GM23338 (cell line): ENCODE results near the gene PKP2. TPM values are rescaled to one million over a fixed set of nuclear protein-coding genes. Genes with fewer than 3 reads are reported as not detected.

ENCODE experiments used
- ATAC-seq: fragments of 200-7000 bp; cut with Tn5 transposase; 3 replicates; pipeline ENCODE4 v1.9.1; 2020
- DNase-seq: peaks from one replicate; pipeline ENCODE4 v3.0.0-alpha.2; 2015; ENCODE audit warnings: low spot score
- H2AFZ ChIP-seq: fragments of 200-600 bp; sonication (generic); 2 replicates; pipeline ENCODE4 v1.8.0; 2016; ENCODE audit warnings: antibody characterized with exemption, mild to moderate bottlenecking, moderate library complexity
- H3F3A ChIP-seq: fragments of 200-600 bp; sonication (generic); replicated peaks from 2 replicates; pipeline ENCODE4 v1.8.0; 2017; ENCODE audit warnings: antibody characterized with exemption, mixed run types, low read depth
- H3K27ac ChIP-seq: fragments of 200-600 bp; sonication (generic); 2 replicates; pipeline ENCODE4 v1.6.1; 2016; ENCODE audit warnings: low read depth
- H3K27me3 ChIP-seq: fragments of 200-600 bp; sonication (generic); 2 replicates; pipeline ENCODE4 v1.8.0; 2016; ENCODE audit warnings: mild to moderate bottlenecking, mixed run types, moderate library complexity; ENCODE audit not compliant: insufficient read depth
- H3K36me3 ChIP-seq: fragments of 200-600 bp; sonication (generic); 2 replicates; pipeline ENCODE4 v1.8.0; 2016; ENCODE audit warnings: mild to moderate bottlenecking; ENCODE audit not compliant: insufficient read depth
- H3K4me1 ChIP-seq: fragments of 200-600 bp; sonication (generic); 2 replicates; pipeline ENCODE4 v1.8.0; 2016; ENCODE audit warnings: mild to moderate bottlenecking, moderate library complexity; ENCODE audit not compliant: insufficient read depth
- H3K4me2 ChIP-seq: fragments of 200-600 bp; sonication (generic); 2 replicates; pipeline ENCODE4 v1.7.1; 2017; ENCODE audit warnings: mixed run types
- H3K4me3 ChIP-seq: fragments of 200-600 bp; sonication (generic); 2 replicates; pipeline ENCODE4 v1.6.1; 2016; ENCODE audit warnings: mixed run types
- H3K79me2 ChIP-seq: fragments of 200-600 bp; sonication (generic); replicated peaks from 2 replicates; pipeline ENCODE4 v1.8.0; 2017; ENCODE audit warnings: mild to moderate bottlenecking; ENCODE audit not compliant: insufficient read depth
- H3K9me2 ChIP-seq: fragments of 200-600 bp; sonication (generic); 2 replicates; pipeline ENCODE4 v1.8.0; 2017; ENCODE audit not compliant: insufficient read depth
- H4K20me1 ChIP-seq: fragments of 200-600 bp; sonication (generic); replicated peaks from 2 replicates; pipeline ENCODE4 v1.8.0; 2017; ENCODE audit warnings: mild to moderate bottlenecking; ENCODE audit not compliant: insufficient read depth
- H3K27ac Mint-ChIP-seq: 2 replicates; pipeline ENCODE4 v1.8.0; 2020; ENCODE audit warnings: inconsistent platforms, mild to moderate bottlenecking, moderate library complexity, mixed read lengths
- H3K27me3 Mint-ChIP-seq: 3 replicates; pipeline ENCODE4 v1.8.0; 2022; ENCODE audit warnings: low read depth, mild to moderate bottlenecking, moderate library complexity, mixed read lengths, inconsistent platforms; ENCODE audit not compliant: insufficient read depth, poor library complexity
- H3K36me3 Mint-ChIP-seq: 3 replicates; pipeline ENCODE4 v1.8.0; 2021; ENCODE audit warnings: low read depth, mild to moderate bottlenecking, inconsistent platforms, moderate library complexity, mixed read lengths
- H3K4me1 Mint-ChIP-seq: 3 replicates; pipeline ENCODE4 v1.8.0; 2020; ENCODE audit warnings: mild to moderate bottlenecking, inconsistent platforms, mixed read lengths
- H3K4me3 Mint-ChIP-seq: 3 replicates; pipeline ENCODE4 v1.8.0; 2021; ENCODE audit warnings: moderate library complexity, mild to moderate bottlenecking, inconsistent platforms, mixed read lengths
- H3K9me3 Mint-ChIP-seq: 3 replicates; pipeline ENCODE4 v1.8.0; 2020; ENCODE audit warnings: moderate library complexity, mild to moderate bottlenecking, inconsistent platforms, mixed read lengths
- CREB1 ChIP-seq: fragments of 250-450 bp; sonication (Bioruptor Pico); IDR thresholded peaks from 2 replicates; pipeline ENCODE4 v1.5.0; 2020; ENCODE audit warnings: low read depth, mild to moderate bottlenecking, moderate library complexity
- EZH2 ChIP-seq: fragments of 200-600 bp; sonication (generic); IDR thresholded peaks from one replicate; pipeline ENCODE4 v1.8.0; 2017; ENCODE audit warnings: antibody characterized with exemption, mild to moderate bottlenecking, low read depth; ENCODE audit not compliant: unreplicated experiment
- EZH2phosphoT487 ChIP-seq: fragments of 200-600 bp; sonication (generic); IDR thresholded peaks from one replicate; pipeline ENCODE4 v1.8.1; 2018; ENCODE audit warnings: antibody characterized with exemption; ENCODE audit not compliant: unreplicated experiment
- JUNB ChIP-seq: IDR thresholded peaks from one replicate; pipeline ENCODE4 v1.6.1; 2016; ENCODE audit warnings: antibody characterized with exemption; ENCODE audit not compliant: unreplicated experiment
- NANOG ChIP-seq: IDR thresholded peaks from 2 replicates; pipeline ENCODE4 v1.6.1; 2016; ENCODE audit warnings: antibody characterized with exemption, borderline replicate concordance
- POLR2AphosphoS5 ChIP-seq: IDR thresholded peaks from 2 replicates; pipeline ENCODE4 v1.6.1; 2016; ENCODE audit warnings: antibody characterized with exemption, low read depth
- ZNF114 ChIP-seq: fragments of 250-450 bp; sonication (Bioruptor Pico); IDR thresholded peaks from 2 replicates; pipeline ENCODE4 v1.5.0; 2020; ENCODE audit warnings: mild to moderate bottlenecking, moderate library complexity
- polyA plus RNA-seq: library from polyadenylated mRNA; unstranded; fragments of >200 nt; fragmentation: Nextera tagmentation; extraction: Ambion mirVana; gene quantifications from 2 replicates; pipeline ENCODE4 v1.2.1, GENCODE V29; 2016
- total RNA-seq: library from RNA; depleted of rRNA; stranded (reverse); fragments of >200 nt; shearing (Covaris generic); gene quantifications from 2 replicates; pipeline ENCODE4 v1.2.3, GENCODE V29; 2014
- TF ChIP-seq, protein P1 (sequence below), 2 experiments: fragments of 200-600 bp in 1 of 2; sonication (generic) in 1 of 2; conservative IDR thresholded peaks; 2 replicates each; pipeline versions ENCODE4 v1.5.1 to v1.6.1; 2016 to 2017; ENCODE audit warnings: antibody characterized with exemption in 2 of 2, low read depth in 2 of 2, mild to moderate bottlenecking in 2 of 2, moderate library complexity in 1 of 2
- TF ChIP-seq, protein P2 (sequence below): fragments of 250-450 bp; sonication (Bioruptor Pico); IDR thresholded peaks from 2 replicates; pipeline ENCODE4 v1.5.0; 2020; ENCODE audit warnings: mild to moderate bottlenecking, moderate library complexity
- TF ChIP-seq, protein P3 (sequence below): IDR thresholded peaks from 2 replicates; pipeline ENCODE4 v1.6.1; 2016; ENCODE audit warnings: antibody characterized with exemption

PKP2 gene
- total and polyA plus RNA-seq, 2 experiments from 2014 or later = 24.6 to 47.6 TPM

DNA sequence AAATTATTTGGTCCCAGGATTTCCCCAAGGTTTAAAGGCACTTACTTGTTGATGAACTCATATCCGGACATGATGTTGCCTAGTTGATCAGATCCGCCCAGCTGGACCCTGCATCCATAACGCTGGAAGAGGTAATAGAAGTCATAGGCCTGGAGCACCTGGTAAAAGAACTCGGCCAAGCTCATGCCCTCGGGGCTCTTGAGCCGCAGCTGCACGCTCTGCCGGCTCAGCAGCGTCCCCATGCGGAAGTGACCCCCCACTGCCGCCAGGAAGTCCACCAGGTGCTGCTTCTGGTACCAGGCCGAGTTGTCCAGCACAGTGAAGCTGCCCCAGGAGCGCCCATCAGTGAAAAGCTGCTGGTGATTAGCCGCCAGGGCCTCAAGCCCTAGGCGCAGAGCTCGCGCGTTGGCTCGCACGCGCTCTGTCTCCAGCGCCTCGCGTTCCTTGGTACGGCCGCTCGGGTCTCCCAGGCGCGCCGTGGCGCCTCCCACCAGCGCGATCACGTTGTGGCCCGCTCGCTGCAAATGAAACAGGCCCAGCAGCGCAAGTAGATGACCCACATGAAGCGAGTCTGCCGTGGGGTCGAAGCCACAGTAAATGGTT lies 141.4 kb downstream of the PKP2 start:
- 0 out of 2 replicates have a peak, but pooled peaks cover 3% of the 10 kb centered on the region for H4K20me1 ChIP-seq
- H3K27ac ChIP-seq = peak overlapping the region; percentile 96
- H3K36me3 ChIP-seq = peaks cover 23% of the 10 kb centered on the region
- H3K79me2 ChIP-seq = peaks cover 24% of the 10 kb centered on the region
- H3K4me2 ChIP-seq = peak overlapping the region; percentile 87
- peaks cover 13% of the 10 kb centered on the region; the same call in 2 of the 3 replicates for H3K4me1 Mint-ChIP-seq
- peak overlapping the region; percentile 91 for H2AFZ ChIP-seq
- H3F3A ChIP-seq = no peaks in the 10 kb centered on the region; the same call in 1 of the 2 replicates
- H3K36me3 Mint-ChIP-seq = peaks cover 40% of the 10 kb centered on the region
- H3K27me3 ChIP-seq = no peaks in the 10 kb centered on the region
- peak; percentile 85 for ATAC-seq
- H3K4me3 ChIP-seq = peak overlapping the region; percentile 65
- H3K27ac Mint-ChIP-seq = peak overlapping the region; percentile 98
- H3K9me3 Mint-ChIP-seq = no peaks in the 10 kb centered on the region
- peaks cover 8% of the 10 kb centered on the region for H3K4me1 ChIP-seq
- H3K4me3 Mint-ChIP-seq = peak overlapping the region; percentile 91
- peak; percentile 91 for DNase-seq
- no peaks in the 10 kb centered on the region for H3K9me2 ChIP-seq
- TF ChIP-seq EZH2 (no peak), JUNB (no peak), CREB1 (CRISPR knock-in tag) (0 out of 2 replicates have a peak, but pooled peaks have one; percentile 20)
- TF ChIP-seq, protein P1, sequence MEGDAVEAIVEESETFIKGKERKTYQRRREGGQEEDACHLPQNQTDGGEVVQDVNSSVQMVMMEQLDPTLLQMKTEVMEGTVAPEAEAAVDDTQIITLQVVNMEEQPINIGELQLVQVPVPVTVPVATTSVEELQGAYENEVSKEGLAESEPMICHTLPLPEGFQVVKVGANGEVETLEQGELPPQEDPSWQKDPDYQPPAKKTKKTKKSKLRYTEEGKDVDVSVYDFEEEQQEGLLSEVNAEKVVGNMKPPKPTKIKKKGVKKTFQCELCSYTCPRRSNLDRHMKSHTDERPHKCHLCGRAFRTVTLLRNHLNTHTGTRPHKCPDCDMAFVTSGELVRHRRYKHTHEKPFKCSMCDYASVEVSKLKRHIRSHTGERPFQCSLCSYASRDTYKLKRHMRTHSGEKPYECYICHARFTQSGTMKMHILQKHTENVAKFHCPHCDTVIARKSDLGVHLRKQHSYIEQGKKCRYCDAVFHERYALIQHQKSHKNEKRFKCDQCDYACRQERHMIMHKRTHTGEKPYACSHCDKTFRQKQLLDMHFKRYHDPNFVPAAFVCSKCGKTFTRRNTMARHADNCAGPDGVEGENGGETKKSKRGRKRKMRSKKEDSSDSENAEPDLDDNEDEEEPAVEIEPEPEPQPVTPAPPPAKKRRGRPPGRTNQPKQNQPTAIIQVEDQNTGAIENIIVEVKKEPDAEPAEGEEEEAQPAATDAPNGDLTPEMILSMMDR (conservative IDR thresholded peaks at IDR 0.05; ENCODE audit: low read depth in 2 of 2) = peak; percentile 80 to 92
- no peaks in the 10 kb centered on the region for H3K27me3 Mint-ChIP-seq

DNA sequence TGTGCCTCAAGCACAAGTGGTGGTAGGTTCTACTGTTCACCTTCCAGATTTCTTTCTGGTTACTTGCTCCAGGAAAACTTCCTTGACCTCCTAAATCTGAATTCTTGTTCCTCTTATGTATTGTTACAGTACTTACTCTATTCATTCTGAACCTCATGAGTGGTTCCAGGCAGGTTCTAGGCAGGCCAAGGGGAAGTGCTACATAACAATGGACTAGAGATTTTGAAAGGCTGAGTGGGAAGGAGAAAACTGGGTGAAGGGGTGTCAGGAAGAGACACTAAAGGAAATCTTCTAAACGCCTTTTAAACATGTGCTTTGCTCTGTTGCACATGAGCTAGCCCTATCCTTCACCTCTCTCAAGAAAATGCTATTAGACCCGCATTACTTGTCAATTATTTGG lies 142.5 kb downstream of the PKP2 start:
- ATAC-seq (no peak), DNase-seq (peak; percentile 8)
- Histone ChIP-seq H3K4me2 (peak overlapping the region; percentile 87), H2AFZ (no peak overlapping the region), H3K9me2 (no peaks in the 10 kb centered on the region), H4K20me1 (0 out of 2 replicates have a peak, but pooled peaks cover 3% of the 10 kb centered on the region), H3K27me3 (no peaks in the 10 kb centered on the region), H3K36me3 (peaks cover 33% of the 10 kb centered on the region), H3K27ac (no peak overlapping the region; the same call in 1 of the 2 replicates), H3K4me1 (peaks cover 8% of the 10 kb centered on the region), H3K4me3 (peak overlapping the region; percentile 65), H3F3A (no peaks in the 10 kb centered on the region; the same call in 1 of the 2 replicates), H3K79me2 (peaks cover 24% of the 10 kb centered on the region)
- Mint-ChIP-seq H3K27me3 (no peaks in the 10 kb centered on the region), H3K4me3 (peak overlapping the region; percentile 91), H3K4me1 (peaks cover 13% of the 10 kb centered on the region; the same call in 2 of the 3 replicates), H3K9me3 (no peaks in the 10 kb centered on the region), H3K36me3 (peaks cover 50% of the 10 kb centered on the region), H3K27ac (no peak overlapping the region; the same call in 1 of the 2 replicates)
- TF ChIP-seq, protein P2, sequence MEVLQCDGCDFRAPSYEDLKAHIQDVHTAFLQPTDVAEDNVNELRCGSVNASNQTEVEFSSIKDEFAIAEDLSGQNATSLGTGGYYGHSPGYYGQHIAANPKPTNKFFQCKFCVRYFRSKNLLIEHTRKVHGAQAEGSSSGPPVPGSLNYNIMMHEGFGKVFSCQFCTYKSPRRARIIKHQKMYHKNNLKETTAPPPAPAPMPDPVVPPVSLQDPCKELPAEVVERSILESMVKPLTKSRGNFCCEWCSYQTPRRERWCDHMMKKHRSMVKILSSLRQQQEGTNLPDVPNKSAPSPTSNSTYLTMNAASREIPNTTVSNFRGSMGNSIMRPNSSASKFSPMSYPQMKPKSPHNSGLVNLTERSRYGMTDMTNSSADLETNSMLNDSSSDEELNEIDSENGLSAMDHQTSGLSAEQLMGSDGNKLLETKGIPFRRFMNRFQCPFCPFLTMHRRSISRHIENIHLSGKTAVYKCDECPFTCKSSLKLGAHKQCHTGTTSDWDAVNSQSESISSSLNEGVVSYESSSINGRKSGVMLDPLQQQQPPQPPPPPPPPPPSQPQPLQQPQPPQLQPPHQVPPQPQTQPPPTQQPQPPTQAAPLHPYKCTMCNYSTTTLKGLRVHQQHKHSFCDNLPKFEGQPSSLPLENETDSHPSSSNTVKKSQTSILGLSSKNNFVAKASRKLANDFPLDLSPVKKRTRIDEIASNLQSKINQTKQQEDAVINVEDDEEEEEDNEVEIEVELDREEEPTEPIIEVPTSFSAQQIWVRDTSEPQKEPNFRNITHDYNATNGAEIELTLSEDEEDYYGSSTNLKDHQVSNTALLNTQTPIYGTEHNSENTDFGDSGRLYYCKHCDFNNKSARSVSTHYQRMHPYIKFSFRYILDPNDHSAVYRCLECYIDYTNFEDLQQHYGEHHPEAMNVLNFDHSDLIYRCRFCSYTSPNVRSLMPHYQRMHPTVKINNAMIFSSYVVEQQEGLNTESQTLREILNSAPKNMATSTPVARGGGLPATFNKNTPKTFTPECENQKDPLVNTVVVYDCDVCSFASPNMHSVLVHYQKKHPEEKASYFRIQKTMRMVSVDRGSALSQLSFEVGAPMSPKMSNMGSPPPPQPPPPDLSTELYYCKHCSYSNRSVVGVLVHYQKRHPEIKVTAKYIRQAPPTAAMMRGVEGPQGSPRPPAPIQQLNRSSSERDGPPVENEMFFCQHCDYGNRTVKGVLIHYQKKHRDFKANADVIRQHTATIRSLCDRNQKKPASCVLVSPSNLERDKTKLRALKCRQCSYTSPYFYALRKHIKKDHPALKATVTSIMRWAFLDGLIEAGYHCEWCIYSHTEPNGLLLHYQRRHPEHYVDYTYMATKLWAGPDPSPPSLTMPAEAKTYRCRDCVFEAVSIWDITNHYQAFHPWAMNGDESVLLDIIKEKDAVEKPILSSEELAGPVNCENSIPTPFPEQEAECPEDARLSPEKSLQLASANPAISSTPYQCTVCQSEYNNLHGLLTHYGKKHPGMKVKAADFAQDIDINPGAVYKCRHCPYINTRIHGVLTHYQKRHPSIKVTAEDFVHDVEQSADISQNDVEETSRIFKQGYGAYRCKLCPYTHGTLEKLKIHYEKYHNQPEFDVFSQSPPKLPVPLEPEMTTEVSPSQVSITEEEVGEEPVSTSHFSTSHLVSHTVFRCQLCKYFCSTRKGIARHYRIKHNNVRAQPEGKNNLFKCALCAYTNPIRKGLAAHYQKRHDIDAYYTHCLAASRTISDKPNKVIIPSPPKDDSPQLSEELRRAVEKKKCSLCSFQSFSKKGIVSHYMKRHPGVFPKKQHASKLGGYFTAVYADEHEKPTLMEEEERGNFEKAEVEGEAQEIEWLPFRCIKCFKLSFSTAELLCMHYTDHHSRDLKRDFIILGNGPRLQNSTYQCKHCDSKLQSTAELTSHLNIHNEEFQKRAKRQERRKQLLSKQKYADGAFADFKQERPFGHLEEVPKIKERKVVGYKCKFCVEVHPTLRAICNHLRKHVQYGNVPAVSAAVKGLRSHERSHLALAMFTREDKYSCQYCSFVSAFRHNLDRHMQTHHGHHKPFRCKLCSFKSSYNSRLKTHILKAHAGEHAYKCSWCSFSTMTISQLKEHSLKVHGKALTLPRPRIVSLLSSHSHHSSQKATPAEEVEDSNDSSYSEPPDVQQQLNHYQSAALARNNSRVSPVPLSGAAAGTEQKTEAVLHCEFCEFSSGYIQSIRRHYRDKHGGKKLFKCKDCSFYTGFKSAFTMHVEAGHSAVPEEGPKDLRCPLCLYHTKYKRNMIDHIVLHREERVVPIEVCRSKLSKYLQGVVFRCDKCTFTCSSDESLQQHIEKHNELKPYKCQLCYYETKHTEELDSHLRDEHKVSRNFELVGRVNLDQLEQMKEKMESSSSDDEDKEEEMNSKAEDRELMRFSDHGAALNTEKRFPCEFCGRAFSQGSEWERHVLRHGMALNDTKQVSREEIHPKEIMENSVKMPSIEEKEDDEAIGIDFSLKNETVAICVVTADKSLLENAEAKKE (CRISPR knock-in tag) = no peak
- no peak for TF ChIP-seq NANOG
- TF ChIP-seq CREB1 (CRISPR knock-in tag) = no peak
- TF ChIP-seq EZH2 = no peak
- TF ChIP-seq, protein P3, sequence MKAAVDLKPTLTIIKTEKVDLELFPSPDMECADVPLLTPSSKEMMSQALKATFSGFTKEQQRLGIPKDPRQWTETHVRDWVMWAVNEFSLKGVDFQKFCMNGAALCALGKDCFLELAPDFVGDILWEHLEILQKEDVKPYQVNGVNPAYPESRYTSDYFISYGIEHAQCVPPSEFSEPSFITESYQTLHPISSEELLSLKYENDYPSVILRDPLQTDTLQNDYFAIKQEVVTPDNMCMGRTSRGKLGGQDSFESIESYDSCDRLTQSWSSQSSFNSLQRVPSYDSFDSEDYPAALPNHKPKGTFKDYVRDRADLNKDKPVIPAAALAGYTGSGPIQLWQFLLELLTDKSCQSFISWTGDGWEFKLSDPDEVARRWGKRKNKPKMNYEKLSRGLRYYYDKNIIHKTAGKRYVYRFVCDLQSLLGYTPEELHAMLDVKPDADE = no peak
- no peak for TF ChIP-seq ZNF114
- no peak for TF ChIP-seq POLR2AphosphoS5
- TF ChIP-seq EZH2phosphoT487 = no peak
